IPS DF 19.7 (cell line): ENCODE results near the gene SLC7A7.
"Not testable (repeated sequence)": the region's sequence is repeated elsewhere in the genome, so short reads cannot be mapped to it uniquely, and the experiment has no call there.

Experiments used
- DNase-seq: peaks from one replicate; pipeline ENCODE4 v3.0.0-alpha.2; 2013; ENCODE audit warnings: low read depth, low spot score

SLC7A7 gene

DNA sequence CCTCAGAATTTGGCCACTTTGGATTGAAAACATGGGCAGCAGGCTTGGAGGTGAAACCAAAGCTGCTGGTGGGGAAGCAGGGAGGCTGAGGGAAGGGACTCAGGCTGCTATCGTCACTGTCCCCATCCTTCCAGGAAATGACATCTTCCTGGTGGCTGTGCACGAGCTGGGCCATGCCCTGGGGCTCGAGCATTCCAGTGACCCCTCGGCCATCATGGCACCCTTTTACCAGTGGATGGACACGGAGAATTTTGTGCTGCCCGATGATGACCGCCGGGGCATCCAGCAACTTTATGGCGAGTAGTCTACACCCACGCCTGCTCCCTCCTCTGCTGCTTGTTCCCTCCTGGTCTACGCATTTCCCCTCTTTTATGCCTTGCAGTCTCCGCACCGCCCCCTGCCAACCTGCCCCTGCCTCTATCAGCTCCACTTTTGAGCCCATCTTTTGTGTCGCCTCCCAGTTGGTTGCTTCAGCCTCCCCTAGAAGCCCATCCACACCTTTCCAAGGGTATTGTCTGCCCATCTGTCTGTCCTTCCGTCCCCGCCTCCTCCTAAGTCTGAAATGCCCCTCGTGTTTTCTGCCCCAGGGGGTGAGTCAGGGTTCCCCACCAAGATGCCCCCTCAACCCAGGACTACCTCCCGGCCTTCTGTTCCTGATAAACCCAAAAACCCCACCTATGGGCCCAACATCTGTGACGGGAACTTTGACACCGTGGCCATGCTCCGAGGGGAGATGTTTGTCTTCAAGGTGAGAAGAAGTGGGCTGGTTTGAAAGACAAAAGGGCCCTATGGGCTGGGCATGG, 28.1 kb upstream of the SLC7A7 start:
- DNase-seq = no peak

- no peak for DNase-seq
Observed at GRCh38 chr14:22842211-22843122, 27.2 kb upstream of the SLC7A7 start.

GRCh38 chr14:22841769-22842168, 26.5 kb upstream of the SLC7A7 start:
- DNase-seq = no peak

GRCh38 chr14:22841311-22841710, 26.1 kb upstream of the SLC7A7 start:
- DNase-seq = no peak

GRCh38 chr14:22839159-22839779, 24.0 kb upstream of the SLC7A7 start:
- DNase-seq = no peak

GRCh38 chr14:22838631-22839041, 23.4 kb upstream of the SLC7A7 start:
- DNase-seq = no peak

- DNase-seq = no peak
Observed at GRCh38 chr14:22837750-22838538, 22.7 kb upstream of the SLC7A7 start.

- DNase-seq = no peak
Observed at GRCh38 chr14:22837114-22837749, 22.0 kb upstream of the SLC7A7 start.

GRCh38 chr14:22836301-22837113, 21.3 kb upstream of the SLC7A7 start, which contains the start of gene MMP14:
TSS of gene MMP14 (plus strand) at chr14:22836585. CDS start at chr14:22836818, 233 bp downstream.
- no peak for DNase-seq

- no peak for DNase-seq
Observed at GRCh38 chr14:22835505-22835904, 20.3 kb upstream of the SLC7A7 start.

- DNase-seq = no peak
Observed at GRCh38 chr14:22830443-22831010, 15.3 kb upstream of the SLC7A7 start.

- DNase-seq = no peak
Observed at GRCh38 chr14:22829661-22830442, 14.6 kb upstream of the SLC7A7 start, which contains the start of gene MRPL52. TSS of gene MRPL52 (plus strand) at chr14:22829887. CDS start at chr14:22829913, 26 bp downstream.

GRCh38 chr14:22829076-22829660, 13.9 kb upstream of the SLC7A7 start:
- not testable (repeated sequence) for DNase-seq

DNA sequence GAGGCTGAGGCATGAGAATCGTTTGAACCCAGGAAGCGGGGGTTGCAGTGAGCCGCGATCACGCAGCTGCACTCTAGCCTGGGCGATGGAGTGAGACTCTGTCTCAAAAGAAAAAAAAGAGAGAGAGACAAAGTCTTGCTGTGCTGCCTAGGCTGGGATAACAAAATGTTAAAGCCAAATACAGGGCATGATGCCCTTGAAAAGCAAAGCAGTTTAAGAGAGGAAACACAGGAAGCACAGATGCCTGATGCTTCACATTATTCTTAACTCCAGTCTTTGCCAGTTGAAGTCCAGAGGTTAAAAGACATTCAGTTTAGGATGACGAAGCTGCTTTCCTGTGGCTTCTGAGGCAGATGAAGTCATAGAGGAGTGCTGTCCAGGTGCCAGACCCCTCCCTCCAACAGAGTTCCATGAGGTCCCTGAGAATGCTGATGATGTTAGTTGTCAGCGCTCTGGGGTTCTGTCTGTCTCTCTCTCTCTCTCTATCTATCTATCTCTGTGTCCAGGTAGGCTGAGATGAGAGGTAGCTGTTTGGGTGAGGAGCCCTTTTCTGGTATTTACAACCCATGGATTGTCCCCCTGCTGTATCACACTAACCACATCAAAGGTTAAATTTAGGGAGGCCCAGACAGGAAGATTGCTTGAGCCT, 9.6 kb upstream of the SLC7A7 start:
- DNase-seq = no peak

DNA sequence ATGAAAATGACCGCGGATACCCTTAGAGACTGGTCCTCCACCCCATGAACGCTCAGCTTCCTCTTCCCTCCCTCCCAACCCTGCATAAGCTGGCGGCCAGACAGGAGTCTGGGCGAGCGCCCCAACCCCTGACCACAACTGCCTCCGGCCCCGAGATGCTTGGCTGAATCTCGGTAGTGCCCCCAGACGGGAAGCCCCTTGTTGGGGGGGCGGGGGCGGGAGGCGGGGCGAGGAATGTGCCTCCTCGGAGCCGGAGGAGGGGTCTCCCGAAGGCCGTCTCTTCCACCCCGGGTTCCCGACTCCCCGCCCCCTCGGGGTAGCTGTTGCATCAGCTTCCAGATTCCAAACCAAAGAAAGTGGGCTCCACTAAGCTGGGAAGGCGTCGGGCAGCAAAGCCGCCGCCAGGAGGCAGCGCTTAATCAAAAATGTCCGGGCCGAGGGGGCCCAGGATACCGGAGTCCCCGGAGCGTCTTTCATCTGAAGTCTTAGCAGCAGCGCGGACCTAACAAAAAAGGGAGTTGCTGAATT, 7.4 kb upstream of the SLC7A7 start:
- peak; percentile 87 for DNase-seq

DNA sequence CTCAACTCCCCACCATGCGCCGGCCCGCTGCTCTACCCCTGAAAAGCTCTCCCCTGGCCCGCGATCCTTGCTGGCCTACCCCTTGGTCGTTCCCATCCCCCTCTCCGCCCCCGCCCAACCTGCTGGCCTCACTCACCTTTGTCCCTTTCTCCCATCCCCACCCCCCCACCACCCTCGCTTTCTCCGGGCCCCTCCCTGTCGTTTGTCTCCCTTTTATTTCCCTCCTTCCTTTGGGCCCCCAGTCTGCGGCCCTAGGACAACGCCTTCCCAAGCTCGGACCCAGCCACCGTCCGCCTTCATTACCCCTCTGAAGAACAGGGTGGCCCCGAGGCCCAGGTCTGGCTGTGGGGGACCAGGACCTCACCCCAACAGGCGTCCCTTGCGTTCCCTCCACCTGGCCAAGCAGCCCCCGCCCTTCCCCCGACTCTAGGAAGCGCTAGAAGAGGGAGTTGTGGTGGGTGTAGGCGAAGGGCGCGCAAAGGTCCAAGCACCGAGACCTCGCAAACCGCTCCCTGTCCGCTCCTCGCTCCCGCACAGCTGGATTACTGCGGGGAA, 6.9 kb upstream of the SLC7A7 start:
- no peak for DNase-seq
